Activated CD4-positive, alpha-beta T cell treated with anti-CD3 and anti-CD28 coated beads, Interleukin-2, Interleukin-6, amounts not matched to agents 100 ng/mL and 50 ng/mL, durations not matched to agents 16 hours and 8 hours (primary cell): Measurements from ENCODE around the gene TOP2A.
A peak's percentile ranks its signal among the peaks of the same experiment; 100 is the strongest.
"Not testable (repeated sequence)": the region's sequence is repeated elsewhere in the genome, so short reads cannot be mapped to it uniquely, and the experiment has no call there.

Experiments
- DNase-seq: peaks from one replicate; pipeline ENCODE4 v3.0.0-alpha.2; 2020

Gene TOP2A

DNA sequence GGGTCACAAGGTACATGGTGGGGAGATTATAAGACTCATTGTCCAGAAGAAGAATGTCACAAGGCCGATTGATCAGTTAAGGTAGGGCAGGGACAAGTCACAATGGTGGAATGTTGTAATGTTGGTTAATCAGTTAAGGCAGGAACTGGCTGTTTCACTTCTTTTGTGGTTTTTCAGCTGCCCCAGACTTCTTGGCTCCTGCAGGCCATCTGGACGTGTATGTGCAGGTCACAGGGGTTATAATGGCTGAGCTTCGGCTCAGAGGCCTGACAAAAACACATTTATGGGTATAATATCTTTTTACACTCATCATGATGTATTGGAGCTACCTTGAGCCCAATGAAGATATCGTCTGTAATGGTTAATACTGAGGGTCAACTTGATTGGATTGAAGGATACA is 45.1 kb downstream of the TOP2A start:
- DNase-seq, result not testable (repeated sequence)

DNA sequence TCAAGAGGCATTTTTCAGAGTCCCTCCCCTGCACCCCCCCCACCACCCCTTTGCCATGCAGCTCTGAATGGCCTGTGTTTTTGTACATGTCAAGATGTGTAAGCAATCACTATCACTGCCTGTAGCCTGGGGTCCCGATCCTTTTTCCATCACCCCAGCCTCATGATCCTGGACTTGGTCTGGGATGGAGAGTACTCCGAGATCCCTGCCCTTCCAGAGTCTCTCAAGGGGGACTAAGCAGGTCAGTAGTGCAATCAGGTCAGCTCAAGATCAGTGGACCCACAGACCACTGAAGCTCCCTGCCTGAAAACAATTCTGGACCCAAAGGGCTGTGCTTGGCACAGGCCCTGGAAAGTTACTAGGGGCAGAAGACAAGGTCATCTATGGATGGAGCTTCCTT is 45.7 kb downstream of the TOP2A start:
- DNase-seq, result no peak

DNA sequence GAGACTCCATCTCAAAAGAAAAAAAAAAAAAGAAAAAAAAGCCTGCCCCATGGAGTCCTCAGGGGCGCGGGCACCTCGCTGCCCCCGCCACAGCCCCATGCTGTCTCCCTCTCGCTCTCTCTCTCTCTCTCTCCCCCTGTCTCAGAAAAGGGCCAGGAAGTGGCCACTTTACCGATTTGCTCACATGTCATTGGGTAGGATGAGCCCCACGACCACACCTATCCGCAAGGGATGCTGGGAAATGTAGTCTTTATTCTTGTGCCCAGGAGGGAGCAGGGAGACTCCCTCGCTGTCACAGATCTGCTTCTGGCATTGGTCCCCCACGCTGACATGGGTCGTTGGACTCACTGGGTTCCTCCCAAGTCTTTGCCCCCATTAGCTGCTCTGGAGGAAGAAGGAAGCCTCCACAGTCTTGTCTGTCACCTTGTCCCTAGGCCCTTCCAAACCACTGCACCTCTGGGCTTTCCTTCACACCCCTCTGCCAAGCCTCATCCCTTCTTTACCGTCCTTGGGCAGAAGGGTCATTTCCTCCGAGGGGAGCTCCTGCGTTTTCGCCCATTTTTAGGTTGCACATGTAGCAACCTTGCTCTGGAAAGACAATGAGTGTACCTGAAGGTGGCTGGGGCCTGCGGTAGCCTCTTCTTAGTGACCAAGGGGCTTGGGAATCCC is 46.3 kb downstream of the TOP2A start:
- DNase-seq, result peak; percentile 64

DNA sequence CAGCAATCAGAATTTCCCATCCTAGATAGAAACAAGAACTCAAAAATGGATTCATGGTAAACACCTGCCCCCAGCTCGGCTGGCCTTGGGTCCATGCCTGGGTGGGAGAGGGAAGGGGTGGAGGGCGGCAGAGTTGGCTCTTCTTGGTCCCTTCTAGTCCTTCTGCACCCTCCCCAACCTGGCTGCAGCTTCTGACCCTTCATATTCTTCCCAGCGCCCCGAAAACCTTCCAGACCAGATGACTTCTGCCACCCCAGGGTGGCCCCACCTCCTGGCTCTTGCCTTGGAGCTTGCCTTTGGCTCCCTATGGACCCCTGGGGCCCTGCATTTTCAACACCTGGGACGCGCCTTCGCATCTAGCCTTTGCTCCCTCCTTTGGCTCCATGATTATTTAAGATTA is 47.8 kb downstream of the TOP2A start:
- no peak for DNase-seq

DNA sequence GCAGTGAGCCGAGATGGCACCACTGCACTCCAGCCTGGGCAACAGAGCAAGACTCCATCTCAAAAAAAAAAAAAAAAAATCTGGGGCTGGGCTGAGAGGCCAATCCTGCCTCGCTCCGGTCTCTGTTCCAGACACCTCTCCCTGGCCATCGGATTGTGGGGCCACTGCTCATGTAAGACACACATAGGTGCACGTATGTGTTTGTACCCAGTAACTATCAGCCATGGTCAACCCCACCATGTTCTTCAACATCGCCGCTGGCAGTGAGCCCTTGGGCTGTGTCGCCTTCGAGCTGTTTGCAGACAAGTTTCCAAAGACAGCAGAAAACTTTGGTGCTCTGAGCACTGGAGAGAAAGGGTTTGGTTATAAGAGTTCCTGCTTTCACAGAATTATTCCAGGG is 50.0 kb downstream of the TOP2A start:
- DNase-seq, result not testable (repeated sequence)

DNA sequence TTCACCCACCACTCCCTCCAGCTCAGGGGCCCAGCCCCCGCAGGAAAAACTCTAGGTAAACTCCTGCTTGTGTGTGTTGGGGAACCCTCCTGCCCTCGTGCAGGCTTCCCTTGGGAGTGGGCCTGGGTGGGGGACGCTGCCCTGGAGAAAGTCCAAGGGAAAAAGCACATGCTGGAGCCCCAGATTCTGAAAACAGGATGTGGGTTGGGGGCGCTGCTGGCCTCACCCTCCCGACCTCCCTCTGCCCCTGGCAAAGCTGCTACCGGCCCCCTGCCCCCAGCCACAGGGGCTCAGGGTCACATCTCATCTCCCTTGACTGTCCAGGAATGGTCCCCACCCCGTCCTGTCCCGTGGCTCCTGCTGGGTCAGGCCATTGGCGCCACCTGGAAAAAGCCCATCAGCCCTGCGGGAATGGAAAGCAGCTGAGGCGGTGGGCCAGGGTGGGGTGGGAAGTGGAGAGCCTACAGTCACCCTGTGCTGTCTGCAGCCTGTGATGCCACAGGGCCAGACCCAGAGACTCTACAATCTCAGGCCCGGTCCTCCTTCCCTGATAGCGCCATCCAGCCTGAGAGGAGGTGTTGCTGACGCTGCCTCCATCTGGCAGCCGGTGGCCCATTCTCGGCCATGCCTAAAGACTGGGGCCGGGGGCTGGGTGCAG is 50.7 kb downstream of the TOP2A start:
- no peak for DNase-seq

DNA sequence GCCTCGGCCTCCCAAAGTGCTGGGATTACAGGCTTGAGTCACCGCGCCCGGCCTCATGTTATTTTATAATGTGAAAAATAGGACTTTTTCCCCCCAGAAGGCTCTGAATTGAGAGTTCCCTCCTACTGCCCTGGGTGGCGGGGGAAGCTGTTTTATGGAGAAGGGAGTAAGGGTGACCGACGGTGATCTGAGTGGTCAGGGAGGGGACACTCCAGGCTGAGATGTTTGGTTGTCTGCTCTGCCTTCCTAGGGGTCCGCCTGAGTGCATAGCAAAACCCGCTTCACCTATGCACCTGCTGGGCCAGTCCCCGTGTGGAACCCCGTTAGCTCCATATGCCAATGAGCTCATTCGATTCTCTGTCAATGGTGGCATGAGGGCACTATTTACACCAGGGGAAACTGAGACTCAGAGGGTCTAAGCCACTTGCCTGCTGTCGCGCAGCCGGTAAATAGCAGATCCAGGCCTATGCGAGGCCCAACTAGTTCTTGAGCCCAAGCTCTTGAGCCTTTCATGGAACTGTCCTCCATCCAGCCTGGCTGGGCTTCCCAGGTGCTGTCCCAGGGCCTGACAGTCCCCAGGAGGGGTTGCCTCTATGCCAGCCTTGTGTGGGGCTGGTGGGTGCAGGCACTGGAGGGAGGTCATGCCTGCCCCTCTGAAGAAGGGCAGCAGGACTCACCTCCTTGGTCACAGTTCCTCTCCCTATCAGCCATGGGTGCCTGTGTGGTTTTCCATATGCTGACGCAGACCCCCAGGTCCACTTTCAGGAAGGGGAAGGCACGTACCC is 51.4 kb downstream of the TOP2A start:
- DNase-seq, result no peak

DNA sequence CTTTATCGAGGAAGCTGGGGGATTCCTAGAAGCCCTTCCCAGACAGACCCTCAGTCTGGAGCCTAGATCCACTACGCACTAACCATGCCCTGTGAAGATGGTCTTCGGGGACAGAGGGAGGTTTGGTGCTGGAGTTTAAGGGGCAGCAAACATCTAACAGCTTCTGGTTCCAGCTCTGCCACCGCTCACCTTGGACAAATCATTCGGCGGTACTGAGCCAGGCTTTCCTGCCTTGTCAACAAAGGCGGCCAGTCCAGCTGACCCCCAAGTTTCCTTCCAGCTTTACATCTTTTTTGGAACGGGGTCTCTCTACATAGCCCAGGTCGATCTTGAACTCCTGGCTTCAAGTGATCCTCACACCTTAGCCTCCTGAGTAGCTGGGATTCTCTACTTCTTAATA is 52.8 kb downstream of the TOP2A start:
- DNase-seq, result no peak

DNA sequence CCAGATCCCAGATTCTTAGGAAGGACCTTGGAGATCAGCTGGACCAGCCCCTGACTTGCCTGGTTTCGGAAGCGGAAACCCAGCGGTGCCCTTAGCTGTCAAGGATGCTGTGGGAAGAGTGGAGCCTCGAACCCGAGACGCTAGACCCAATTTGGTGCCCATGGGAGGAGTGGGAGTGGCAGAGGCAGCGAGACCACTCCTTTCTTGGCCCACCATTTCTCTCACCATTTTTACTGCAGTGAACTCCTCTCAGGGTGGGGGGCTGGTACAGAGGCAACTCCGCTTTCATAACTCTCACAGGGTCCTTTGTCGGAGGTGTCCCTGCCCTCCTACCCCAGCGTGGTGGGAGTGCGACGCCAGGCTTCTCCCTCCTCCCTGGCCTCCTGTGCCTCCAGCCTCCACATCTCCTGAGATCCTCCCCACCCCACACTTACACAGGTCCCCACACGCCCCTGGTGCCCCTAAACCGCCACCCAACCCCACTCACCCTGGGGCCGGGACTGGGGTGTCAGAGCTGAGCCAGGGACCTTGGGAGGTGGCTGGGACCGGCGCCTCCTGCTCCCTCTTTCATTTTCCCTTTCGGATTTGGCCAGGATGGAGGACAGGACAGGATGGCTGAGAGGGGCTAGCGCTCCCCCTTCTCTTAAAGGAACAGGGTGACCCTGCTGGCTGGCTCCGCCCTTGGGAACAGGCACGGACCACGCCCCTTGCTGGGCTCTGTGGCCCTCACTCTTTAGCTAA is 53.4 kb downstream of the TOP2A start, which contains the start of gene GJD3:
TSS of gene GJD3 (minus strand) at position 617 of the 741 bp plus-strand sequence. CDS start 922 bp downstream, outside the sequence.
- DNase-seq, result no peak

DNA sequence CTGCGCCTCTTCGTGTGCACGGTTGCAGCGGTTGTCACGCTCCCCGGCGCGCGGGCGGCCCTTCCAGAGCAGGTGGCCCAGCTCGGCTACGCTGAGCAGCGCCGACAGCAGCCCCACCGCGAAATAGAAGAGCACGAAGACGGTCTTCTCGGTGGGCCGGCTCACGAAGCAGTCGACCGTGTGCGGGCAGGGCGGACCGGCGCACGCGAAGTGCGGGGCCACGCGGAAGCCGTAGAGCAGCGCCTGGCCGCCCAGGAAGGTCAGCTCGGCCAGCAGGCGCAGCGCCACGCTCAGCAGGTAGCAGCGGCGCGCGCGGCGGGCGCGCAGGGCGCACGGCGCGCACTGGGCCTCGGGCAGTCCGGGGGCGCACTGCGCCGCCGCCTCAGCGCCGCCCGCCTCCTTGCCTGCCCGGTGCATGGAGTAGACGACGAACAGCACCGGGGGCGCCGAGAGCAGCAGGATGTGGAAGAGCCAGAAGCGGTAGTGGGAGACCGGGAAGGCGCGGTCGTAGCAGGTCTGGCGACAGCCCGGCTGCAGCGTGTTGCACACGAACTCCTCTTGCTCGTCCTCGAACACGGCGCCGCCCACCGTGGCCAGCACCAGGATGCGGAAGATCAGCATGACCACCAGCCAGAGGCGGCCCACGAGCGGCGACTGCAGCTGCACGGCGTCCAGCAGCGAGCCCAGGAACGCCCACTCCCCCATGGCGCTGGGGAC is 54.4 kb downstream of the TOP2A start:
- DNase-seq, result peak; percentile 35

DNA sequence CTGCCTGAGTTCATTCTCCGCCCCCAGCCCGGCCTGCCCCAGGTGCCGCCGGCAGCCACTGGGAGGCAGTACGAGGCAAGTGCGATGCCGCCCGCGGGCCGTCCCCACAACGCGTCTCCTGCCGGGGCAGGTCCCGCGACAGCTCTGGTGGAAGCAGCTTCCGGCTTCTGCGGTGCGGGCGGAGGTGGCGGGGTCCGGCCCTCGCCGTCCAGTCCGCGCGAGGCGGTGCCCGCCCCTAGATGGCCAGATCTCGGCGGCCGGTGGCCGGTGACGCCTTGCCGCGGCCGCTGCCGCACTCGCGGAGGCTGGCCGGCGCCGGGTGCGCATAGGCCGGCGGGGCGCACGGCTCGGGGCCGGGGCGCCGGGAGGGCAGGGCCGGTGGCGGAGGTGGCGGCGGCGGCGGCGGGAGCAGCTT is 55.0 kb downstream of the TOP2A start:
- DNase-seq, result peak; percentile 92

DNA sequence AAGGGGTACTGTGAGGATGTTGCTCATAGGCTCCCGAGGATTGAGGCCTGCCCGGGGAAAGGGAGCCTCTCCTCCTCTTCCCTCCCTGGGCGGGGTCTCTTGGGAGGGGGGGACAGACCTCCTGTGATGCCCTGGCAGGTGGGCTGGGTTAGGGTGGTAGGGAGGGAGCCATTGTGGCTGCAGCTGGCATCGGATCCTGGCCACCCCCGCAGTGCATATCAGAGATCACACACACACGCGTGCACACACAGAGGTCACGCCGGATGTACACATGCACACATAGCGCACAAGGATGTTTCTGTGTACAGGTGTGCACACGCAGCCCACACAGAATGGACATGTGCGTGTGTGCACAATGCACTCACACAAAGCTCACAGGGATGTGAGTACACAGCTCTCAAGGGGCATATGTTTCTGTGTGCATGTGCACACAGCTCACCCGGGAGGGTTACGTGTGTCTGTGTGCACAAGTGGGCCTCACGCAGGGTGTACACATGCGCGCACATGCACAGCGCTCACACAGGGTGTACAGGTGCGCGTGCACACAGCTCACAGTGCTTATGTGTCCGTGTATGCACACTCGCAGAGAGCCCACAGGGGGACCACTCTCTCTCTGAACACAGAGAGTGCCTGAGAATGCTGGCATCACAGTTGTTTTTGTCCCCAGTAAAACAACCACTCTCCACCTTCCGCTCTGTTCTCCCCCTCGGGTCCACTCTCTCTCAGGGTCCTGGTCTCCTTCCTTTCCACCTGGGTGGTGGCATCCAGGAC is 55.6 kb downstream of the TOP2A start:
- DNase-seq, result no peak

DNA sequence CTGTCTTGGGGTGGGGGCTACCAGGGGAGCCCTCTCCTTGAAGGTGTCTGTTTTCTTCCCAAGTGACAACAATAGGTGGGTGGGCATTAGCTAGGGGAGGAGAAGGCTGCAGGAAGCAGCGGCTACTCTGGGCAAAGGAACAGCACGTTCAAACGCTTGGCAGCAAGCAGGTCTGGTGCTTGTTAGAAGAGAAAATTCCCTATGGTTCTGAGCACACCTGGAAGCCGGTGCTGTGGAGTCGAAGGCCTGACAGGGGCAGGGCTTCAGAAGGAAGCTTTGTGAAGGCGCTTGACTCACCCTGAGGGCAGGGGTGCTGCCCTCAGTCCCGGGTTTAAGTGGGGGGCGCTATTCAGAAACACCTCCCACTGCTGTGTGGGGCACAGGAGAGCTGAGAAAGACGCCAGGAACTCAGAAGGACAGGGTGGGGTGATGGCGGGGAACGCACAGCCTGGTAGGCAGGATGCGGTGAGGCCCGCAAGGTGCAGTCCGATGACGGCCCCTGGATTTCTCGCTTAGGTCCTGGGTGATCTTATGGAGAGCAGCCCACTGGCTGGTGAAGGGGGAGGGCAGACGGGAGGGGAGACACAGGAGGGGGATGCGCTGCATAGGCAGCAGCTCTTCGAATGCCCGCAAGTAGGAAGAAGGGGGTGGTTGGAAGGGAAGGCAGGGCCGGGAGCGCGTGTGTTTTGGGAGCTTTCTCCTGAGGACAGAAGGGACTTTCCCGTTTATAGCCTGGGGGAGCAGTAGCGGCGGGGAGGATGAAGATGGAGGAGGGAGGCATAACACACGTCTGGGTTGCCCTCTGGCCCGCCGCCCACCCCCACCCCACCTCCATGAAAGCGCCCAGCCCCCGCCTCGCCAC is 56.4 kb downstream of the TOP2A start:
- no peak for DNase-seq

DNA sequence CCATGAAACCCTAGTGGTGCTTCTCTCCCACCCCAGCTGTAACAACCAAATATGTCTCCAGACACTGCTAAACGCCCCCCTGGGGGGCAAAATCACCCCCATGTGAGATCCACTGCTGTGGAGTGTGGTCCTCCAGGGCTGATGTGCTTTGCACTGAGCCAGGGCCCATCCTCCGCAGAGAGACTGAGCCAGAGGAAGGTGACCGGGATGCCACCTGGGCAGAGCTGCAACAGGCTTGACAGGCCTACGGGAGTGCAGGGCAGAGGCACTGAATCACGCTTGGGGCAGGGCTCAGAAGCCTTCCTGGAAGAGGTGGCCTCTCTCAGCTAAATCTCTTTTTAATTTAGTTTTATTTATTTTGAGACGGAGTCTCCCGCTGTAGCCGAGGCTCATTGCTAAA is 57.6 kb downstream of the TOP2A start:
- DNase-seq, result no peak

DNA sequence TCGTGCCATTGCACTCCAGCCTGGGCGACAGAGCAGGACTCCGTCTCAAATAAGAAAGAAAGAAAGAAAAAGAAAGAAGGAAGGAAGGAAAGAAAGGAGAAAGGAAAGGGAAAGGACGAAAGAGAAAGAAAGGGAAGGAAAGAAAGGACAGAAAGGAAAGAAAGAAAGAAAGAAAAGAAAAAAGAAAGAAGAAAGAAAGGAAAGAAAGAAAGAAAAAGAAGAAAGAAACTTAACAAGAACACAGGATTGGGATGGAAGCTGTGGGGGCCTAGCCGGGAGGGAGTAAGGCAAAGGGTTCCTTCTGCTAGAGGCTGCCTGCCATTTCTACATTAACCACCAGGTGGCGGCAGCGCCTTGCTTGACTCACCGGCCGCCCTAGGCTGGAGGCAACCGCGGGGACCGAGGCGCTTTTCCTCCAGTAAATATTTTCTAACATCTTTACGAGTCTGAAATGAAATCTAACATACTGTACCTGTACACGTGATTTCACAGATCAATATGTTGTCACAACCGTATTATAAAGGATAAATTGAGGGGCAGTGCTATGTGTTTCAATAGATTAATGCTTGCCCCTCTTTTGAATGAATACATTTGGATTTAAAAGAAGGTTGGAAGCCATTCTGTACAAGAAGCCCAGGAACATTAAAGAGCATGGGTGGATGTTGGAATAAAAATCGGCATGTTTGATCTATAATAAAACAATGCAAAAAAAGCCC is 59.2 kb downstream of the TOP2A start:
- peak; percentile 93 for DNase-seq

DNA sequence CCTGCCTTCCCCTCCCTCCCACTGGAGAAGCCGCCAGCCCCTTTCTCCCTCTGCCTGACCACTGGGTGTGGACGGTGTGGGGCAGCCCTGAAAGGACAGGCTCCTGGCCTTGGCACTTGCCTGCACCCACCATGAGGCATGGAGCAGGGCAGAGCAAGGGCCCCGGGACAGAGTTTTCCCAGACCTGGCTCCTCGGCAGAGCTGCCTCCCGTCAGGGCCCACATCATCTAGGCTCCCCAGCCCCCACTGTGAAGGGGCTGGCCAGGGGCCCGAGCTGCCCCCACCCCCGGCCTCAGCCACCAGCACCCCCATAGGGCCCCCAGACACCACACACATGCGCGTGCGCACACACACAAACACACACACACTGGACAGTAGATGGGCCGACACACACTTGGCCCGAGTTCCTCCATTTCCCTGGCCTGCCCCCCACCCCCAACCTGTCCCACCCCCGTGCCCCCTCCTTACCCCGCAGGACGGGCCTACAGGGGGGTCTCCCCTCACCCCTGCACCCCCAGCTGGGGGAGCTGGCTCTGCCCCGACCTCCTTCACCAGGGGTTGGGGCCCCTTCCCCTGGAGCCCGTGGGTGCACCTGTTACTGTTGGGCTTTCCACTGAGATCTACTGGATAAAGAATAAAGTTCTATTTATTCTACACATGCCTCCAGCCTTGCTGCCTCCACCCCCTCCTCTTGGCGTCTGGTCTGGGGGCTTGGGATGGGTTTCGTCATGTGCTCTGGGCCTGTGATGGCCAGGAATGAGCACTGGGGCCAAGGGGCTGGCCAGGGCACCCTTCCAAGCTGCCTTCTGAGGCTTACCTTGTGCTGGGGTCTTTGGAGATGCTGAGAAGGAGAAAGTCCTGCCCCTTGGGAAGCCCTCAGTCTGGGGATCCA is 60.5 kb downstream of the TOP2A start:
- no peak for DNase-seq

DNA sequence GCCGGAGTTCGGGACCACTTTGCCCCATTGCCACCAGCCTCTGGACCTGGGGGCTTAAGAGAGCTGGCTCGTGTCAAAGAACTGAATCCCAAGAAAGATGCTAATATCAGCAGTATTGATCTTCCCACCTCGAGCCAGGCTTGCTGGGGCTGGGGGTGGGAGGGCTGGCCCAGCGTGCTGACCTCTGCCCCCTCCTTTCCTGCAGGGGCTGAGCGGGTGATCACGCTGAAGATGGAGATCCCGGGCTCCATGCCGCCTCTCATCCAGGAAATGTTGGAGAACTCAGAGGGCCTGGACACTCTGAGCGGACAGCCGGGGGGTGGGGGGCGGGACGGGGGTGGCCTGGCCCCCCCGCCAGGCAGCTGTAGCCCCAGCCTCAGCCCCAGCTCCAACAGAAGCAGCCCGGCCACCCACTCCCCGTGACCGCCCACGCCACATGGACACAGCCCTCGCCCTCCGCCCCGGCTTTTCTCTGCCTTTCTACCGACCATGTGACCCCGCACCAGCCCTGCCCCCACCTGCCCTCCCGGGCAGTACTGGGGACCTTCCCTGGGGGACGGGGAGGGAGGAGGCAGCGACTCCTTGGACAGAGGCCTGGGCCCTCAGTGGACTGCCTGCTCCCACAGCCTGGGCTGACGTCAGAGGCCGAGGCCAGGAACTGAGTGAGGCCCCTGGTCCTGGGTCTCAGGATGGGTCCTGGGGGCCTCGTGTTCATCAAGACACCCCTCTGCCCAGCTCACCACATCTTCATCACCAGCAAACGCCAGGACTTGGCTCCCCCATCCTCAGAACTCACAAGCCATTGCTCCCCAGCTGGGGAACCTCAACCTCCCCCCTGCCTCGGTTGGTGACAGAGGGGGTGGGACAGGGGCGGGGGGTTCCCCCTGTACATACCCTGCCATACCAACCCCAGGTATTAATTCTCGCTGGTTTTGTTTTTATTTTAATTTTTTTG is 61.6 kb downstream of the TOP2A start:
- no peak for DNase-seq
